ENCODE results near the gene IL12RB2.

Gene IL12RB2

GRCh38 chr1:67313934-67314671, 6.4 kb downstream of the IL12RB2 start:
- DNase-seq (ENCODE audit: low spot score), result no peak

GRCh38 chr1:67314696-67315095, 7.0 kb downstream of the IL12RB2 start:
- no peak for DNase-seq (ENCODE audit: low spot score)

DNA sequence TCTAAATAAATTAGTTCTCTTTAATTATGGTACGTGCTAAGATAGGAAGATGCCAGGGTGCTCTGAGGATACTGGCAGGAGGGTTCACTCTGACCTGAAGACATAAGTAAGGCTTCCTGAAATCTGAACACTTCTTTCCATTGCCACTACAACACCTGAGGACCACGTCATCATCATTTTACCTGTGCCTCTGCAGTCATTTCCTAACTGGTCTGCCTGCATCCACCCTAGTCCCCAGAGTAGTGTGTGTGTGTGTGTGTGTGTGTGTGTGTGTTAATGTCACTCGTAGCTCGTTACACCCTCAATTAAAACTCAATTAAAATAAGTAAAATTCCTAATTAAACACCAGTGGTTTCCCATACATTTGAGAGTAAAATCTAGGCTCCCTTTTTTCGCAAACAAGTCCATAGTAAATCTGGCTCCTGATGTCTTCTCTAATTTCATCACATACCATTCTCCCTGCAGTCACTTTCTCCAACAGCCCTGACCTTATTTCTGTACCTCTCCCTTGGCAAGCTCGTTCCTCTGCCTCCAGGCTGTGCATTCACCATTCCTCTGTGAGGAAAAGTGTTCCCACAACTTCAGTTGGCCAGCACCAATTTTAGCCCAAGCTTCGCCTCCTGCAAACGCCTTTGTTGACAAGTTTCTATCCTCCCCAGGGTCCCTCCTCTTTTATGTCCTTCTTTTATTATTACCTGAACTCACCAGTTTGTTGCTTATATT, 8.7 kb downstream of the IL12RB2 start:
- DNase-seq (ENCODE audit: low spot score), result no peak

GRCh38 chr1:67316918-67317317, 9.2 kb downstream of the IL12RB2 start:
- DNase-seq (ENCODE audit: low spot score), result no peak

GRCh38 chr1:67317803-67318202, 10.1 kb downstream of the IL12RB2 start:
- DNase-seq (ENCODE audit: low spot score), result no peak

- DNase-seq (ENCODE audit: low spot score), result no peak
These were observed 14.8 kb downstream of the IL12RB2 start for GRCh38 chr1:67322442-67322841.

DNA sequence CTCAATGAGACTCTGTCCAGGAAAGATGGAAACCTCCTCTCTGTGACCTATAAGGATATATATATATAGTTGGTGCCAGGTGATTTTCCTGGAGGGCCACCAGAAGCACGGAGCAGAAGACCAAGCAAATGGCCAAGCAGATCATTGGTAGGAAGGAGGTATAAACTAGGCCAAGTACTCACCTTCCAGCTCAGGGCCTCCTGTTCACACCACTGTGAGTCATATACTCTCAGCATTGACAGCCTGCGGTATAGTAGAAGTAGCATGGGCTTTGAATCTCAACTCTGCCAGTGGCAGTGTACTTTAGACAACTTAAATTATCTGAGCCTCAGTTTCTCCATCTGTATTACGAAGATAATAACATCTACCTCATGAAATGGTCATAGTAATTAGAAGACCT, 15.4 kb downstream of the IL12RB2 start:
- no peak for DNase-seq (ENCODE audit: low spot score)

DNA sequence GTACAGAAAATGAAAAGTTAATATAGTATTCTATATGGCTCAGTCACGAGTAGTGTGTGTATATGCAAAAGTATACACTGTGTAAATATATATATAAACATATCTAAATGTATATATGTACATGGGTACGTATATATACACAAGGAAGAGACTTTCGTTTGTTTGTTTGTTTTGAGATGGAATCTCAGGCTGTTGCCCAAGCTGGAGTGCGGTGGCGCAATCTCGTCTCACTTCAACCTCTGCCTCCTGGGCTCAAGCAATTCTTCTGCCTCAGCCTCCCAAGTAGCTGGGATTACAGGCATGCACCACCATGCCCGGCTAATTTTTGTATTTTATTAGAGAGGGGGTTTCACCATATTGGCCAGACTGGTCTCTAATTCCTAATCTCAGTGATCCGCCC, 16.4 kb downstream of the IL12RB2 start:
- DNase-seq (ENCODE audit: low spot score), result no peak

- DNase-seq (ENCODE audit: low spot score), result no peak
These were observed 20.3 kb downstream of the IL12RB2 start for GRCh38 chr1:67327864-67328466.

DNA sequence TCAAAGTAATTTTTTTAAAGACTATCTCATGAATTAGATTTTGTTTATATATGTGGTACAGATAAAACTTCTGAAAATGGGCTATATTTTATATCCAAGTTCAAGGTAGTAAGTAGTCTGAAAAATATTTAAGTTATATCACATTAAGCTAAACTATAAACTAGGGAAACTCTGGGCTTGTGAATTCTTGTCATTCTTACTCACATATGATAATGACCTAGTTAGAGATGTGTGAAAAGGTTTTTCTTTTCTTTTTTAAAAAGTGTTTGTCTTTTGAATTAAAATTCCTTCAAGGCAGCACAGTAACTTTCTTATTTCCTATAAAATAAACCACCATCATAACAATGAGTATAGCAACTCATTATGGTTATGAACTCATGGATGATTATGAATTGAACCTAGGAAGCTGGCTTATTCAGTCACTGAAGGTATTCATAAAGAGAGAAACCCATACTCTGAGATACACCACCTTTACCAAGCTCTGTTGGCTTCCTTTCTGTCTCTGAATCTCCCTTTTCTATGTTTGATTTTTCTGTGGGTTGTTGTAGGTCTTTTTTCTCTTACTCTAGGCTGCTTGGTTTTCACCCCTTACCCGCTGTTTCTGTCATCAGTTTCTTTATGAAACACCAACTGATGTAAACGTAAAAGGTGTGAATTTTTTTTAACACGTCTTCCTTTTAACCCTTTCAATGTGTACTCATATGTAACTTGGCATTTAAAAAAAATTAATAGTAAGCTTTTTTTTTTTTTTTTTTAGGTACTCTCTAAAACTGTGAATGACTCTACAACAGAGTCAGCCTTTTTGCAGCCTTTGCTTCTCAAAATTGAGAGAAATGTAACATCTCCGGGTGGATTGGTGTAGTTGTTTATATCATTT, 25.2 kb downstream of the IL12RB2 start:
- DNase-seq (ENCODE audit: low spot score), result peak; percentile 29

DNA sequence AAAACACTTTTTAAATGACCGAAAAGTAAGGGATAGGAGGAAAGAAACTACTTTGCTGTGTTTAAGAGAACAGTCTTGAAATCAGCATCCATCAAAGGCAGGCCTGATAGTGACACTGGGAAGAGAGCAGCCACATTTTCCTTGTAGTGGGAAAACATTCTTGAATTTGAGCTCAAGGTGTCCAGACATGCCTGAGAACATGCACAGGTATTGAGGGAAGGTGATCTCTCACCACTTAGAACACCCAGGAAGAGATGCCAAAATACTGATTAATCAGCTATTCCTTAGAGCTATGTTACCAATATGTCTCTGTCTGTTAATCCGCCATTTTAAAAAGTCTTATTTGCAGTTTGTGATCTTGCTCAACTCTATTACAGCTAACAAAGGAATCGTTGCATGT, 25.9 kb downstream of the IL12RB2 start:
- no peak for DNase-seq (ENCODE audit: low spot score)

DNA sequence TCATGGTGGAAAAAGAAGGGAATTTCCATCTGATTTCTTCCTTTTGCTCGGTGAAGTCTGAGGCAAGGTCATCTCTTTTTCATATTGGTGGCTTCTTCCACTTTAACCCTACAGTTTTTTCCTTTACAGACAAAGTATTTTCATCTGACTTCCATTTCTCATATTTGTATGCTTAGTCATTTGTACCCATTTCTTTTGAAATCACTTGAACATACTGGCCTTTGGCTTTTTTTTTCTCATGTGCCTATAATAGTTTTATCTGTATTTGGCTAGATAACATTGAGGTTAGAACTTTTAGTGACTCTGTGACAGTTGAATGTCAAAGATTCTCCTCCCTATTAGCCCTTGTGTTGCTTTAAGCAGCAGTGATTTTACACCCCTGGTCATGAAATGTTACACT, 27.7 kb downstream of the IL12RB2 start:
- DNase-seq (ENCODE audit: low spot score), result no peak

DNA sequence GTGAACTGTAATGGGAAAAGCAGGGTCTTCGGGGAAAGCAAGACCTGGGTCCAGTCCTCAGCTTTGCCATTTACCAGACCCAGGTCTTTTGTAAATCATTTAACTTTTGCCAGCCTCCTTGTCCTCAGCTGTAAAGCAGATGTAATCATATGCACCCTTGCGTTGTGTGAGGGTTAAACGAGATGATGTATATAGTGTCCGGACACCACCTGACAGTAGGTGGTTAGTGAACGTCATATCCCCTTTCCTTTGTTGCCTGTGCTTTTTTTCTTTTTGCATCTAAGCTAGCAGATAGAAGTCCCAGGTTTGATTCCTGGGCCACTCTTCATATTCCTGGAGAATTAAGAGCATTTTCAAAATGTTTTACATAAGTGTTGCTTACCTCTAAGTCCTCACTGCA, 28.5 kb downstream of the IL12RB2 start:
- DNase-seq (ENCODE audit: low spot score), result no peak

DNA sequence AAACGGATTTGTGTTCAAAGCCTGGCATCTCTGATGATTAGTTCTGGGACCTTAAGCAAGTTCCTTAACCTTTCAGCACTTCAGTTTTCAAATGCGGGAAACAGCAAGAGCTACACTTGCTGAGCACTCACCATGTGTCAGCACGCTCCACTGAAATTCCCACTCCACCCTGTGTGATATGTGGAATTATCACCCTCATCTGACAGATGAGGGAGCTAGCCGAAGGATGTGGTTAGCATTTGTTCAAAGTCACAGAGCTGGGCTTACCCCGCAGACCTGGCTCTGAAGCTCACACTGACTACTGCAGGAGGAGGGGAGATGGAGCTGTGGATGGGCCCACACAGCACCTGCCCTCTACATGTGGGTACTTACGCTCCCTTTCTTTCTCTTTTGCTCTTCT, 29.1 kb downstream of the IL12RB2 start:
- peak; percentile 21 for DNase-seq (ENCODE audit: low spot score)

DNA sequence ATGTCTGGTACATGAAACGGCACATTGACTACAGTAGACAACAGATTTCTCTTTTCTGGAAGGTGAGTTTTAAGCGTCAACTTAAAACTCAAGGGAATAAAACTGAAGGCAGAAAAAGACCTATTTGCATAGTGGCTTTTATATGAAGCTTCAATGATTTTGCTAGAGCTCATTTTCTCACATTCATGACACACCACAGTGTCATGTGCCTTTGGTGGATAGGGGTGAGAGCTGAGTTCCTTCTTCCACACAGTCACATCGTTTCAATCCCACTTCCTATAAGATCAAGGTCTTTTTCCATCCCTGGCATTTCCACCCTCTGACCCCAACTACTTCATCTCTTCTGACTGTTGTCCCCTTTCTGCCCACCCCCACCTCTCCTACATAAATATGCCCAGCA, 31.0 kb downstream of the IL12RB2 start:
- DNase-seq (ENCODE audit: low spot score), result no peak

- DNase-seq (ENCODE audit: low spot score), result no peak
These were observed 32.1 kb downstream of the IL12RB2 start for GRCh38 chr1:67339623-67340343.

DNA sequence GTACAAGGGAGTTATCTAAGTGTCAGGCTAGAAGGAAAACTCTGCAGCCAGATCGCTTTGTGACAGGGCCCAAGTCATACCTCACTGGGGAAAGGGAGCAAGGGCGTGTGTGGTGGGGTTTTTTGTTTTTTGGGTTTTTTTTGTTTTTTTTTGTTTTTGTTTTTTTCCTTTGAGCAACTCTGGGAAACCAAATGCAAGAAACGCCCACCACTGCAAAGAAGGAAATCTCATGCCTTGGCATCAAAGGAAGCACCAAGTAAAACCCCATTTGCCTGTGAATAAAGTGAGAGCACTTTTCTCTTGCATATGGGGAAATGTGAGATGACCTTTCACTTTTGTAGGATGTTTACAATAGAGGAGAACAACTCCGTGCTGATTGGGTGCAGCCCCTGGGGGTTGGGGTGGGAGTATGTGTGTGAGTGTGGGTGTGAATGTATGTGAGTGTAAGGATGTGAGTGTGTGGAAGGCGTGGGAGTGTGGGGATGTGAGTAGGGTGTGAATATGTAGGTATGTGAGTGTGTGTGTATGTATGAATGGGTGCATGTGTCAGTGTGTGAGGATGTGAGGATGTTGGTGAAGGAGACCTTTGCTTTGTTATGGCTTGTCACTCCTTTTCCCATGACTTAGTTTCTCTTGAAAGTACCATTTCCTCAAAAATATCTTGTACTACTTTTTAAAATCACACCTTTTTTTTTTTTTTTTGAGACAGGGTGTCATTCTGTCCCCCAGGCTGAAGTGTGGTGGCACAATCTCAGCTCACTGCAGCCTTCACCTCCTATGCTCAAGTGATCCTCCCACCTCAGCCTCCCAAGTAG, 34.6 kb downstream of the IL12RB2 start:
- no peak for DNase-seq (ENCODE audit: low spot score)

GRCh38 chr1:67345556-67345955, 37.9 kb downstream of the IL12RB2 start:
- no peak for DNase-seq (ENCODE audit: low spot score)

GRCh38 chr1:67346982-67347381, 39.3 kb downstream of the IL12RB2 start:
- no peak for DNase-seq (ENCODE audit: low spot score)

- no peak for DNase-seq (ENCODE audit: low spot score)
These were observed 40.2 kb downstream of the IL12RB2 start for GRCh38 chr1:67347688-67348472.
